Liver (tissue), 3 donors: ENCODE data around the gene SH3TC2.

Experiments
- GABPA ChIP-seq, 2 donors: IDR thresholded peaks in 1 of 2; conservative IDR thresholded peaks in 1 of 2; 2 replicates each; pipeline ENCODE4 v1.6.1; 2016; ENCODE audit warnings: antibody characterized with exemption in 2 of 2, mild to moderate bottlenecking in 1 of 2, moderate library complexity in 1 of 2
- JUND ChIP-seq, 2 donors: IDR thresholded peaks; 2 replicates each; pipeline ENCODE4 v1.6.1; 2016; ENCODE audit warnings: antibody characterized with exemption in 2 of 2
- TAF1 ChIP-seq: conservative IDR thresholded peaks from 2 replicates; pipeline ENCODE4 v1.6.1; 2016; ENCODE audit warnings: antibody characterized with exemption, mild to moderate bottlenecking
- TF ChIP-seq, protein P1 (sequence below): IDR thresholded peaks from 2 replicates; pipeline ENCODE4 v1.6.1; 2016; ENCODE audit warnings: antibody characterized with exemption
- TF ChIP-seq, protein P2 (sequence below): fragments of 150-350 bp; IDR thresholded peaks from 2 replicates; pipeline ENCODE4 v1.5.1; 2017; ENCODE audit warnings: improper control_type of control experiment, low read depth, low read length; ENCODE audit not compliant: missing input control
- donor health status: healthy.
- donor health status: healthy.

DNA sequence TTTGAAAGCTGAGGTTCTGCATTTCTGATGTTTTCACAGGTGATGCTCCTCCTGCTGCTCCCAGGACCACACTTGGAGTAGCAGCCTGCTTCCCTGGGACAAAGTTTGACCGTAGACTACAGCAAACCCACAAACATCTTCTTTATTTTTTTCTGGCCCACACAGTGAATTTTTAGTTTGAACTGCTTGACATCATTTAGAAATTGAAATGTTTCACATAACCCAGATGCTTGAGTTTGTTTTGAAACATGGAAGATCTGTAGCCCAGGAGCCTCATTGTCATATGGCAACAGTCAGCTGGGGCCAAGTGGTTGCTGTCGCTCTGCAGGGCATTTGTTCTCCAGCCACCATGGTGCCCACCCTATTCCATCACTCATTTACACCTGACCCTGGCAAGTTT is 8.4 kb downstream of the SH3TC2 start:
- TF ChIP-seq, protein P1, sequence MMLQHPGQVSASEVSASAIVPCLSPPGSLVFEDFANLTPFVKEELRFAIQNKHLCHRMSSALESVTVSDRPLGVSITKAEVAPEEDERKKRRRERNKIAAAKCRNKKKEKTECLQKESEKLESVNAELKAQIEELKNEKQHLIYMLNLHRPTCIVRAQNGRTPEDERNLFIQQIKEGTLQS, result no peak
- TF ChIP-seq, protein P2, sequence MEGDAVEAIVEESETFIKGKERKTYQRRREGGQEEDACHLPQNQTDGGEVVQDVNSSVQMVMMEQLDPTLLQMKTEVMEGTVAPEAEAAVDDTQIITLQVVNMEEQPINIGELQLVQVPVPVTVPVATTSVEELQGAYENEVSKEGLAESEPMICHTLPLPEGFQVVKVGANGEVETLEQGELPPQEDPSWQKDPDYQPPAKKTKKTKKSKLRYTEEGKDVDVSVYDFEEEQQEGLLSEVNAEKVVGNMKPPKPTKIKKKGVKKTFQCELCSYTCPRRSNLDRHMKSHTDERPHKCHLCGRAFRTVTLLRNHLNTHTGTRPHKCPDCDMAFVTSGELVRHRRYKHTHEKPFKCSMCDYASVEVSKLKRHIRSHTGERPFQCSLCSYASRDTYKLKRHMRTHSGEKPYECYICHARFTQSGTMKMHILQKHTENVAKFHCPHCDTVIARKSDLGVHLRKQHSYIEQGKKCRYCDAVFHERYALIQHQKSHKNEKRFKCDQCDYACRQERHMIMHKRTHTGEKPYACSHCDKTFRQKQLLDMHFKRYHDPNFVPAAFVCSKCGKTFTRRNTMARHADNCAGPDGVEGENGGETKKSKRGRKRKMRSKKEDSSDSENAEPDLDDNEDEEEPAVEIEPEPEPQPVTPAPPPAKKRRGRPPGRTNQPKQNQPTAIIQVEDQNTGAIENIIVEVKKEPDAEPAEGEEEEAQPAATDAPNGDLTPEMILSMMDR, result no peak
- TF ChIP-seq TAF1 (no peak), GABPA (IDR thresholded peaks at IDR 0.05 in 1 of 2, conservative IDR thresholded peaks at IDR 0.05 in 1 of 2) (no peak), JUND (IDR thresholded peaks at IDR 0.05) (no peak)
